ENCODE measurements around the gene RAB7B.

GRCh38 chr1:205986292-205986691 lies 16.9 kb downstream of the RAB7B start:
- TF ChIP-seq POLR2A (IDR thresholded peaks at IDR 0.05; ENCODE audit: low read length) (no peak), GATA1 (IDR thresholded peaks at IDR 0.05; ENCODE audit: low read depth, low read length) (no peak)
